ENCODE data around the gene MRPL58. TPM values are rescaled to one million over a fixed set of nuclear protein-coding genes. Genes with fewer than 3 reads are reported as not detected.
"Not testable (repeated sequence)": the region's sequence is repeated elsewhere in the genome, so short reads cannot be mapped to it uniquely, and the experiment has no call there.

Gene MRPL58
- total and polyA plus RNA-seq, 3 donors from 2014 or later = 20.9 to 38.1 (median 24.3) TPM

GRCh38 chr17:75034236-75034908, 21.9 kb downstream of the MRPL58 start:
- WGBS, 2 donors = 1% methylated on average over 25 to 41 of the region's 43 CpGs
- peak; percentile 93 for DNase-seq
- no peak for TF ChIP-seq POLR2A (IDR thresholded peaks at IDR 0.05)
- TF ChIP-seq, protein P1, sequence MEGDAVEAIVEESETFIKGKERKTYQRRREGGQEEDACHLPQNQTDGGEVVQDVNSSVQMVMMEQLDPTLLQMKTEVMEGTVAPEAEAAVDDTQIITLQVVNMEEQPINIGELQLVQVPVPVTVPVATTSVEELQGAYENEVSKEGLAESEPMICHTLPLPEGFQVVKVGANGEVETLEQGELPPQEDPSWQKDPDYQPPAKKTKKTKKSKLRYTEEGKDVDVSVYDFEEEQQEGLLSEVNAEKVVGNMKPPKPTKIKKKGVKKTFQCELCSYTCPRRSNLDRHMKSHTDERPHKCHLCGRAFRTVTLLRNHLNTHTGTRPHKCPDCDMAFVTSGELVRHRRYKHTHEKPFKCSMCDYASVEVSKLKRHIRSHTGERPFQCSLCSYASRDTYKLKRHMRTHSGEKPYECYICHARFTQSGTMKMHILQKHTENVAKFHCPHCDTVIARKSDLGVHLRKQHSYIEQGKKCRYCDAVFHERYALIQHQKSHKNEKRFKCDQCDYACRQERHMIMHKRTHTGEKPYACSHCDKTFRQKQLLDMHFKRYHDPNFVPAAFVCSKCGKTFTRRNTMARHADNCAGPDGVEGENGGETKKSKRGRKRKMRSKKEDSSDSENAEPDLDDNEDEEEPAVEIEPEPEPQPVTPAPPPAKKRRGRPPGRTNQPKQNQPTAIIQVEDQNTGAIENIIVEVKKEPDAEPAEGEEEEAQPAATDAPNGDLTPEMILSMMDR (IDR thresholded peaks at IDR 0.05) = no peak
- Histone ChIP-seq H3K9me3 (no peaks in the 10 kb centered on the region), H3K4me3 (peak overlapping the region; percentile 71 to 72), H3K36me3 (ENCODE audit: low read depth, missing control alignments) (no peaks in the 10 kb centered on the region), H3K4me1 (peaks cover 20% of the 10 kb centered on the region), H3K27ac (peak overlapping the region; percentile 75 to 95), H3K27me3 (no peaks in the 10 kb centered on the region)
- intact Hi-C loops (cut with DNase I; ENCODE audit: low total_unique reads) = no loop called here

DNA sequence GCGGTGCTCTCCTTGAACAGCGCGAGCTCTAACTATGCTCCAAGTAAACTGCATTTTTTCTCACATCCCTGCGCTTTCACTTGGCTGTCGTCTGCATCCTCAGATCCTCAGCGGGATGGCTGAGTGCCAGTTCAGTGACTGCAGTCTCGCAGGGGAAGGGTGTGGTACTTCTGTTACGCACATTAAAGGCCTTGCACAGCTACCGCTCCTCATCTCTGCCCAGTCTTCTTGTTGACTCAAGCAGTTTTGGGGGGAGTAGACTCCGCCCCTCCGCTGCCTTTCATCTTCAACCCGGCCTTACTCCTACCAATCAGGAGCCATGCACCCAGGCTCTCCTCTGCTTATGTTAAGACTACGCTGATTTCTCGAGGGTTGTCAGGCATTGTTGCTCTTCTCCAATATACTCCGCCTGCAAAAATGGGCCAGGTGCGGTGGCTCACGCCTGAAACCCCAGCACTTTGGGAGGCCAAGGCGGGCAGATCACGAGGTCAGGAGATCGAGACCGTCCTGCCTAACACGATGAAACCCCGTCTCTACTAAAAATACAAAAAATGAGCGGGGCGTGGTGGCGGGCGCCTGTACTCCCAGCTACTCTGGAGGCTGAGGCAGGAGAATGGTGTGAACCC, 24.3 kb downstream of the MRPL58 start:
- Histone ChIP-seq H3K27me3 (no peaks in the 10 kb centered on the region), H3K4me1 (peaks cover 20% of the 10 kb centered on the region), H3K4me3 (peak overlapping the region in 1 of 2 donors; percentile 71), H3K36me3 (ENCODE audit: low read depth, missing control alignments) (no peaks in the 10 kb centered on the region), H3K27ac (peak overlapping the region; percentile 4 to 95), H3K9me3 (no peaks in the 10 kb centered on the region)
- TF ChIP-seq, protein P1 (IDR thresholded peaks at IDR 0.05) = no peak
- TF ChIP-seq POLR2A (IDR thresholded peaks at IDR 0.05) = no peak
- intact Hi-C loops (cut with DNase I; ENCODE audit: low total_unique reads) = no loop called here
- 40 to 56% methylated on average over 23 to 27 of the region's 27 CpGs for WGBS, 2 donors
- DNase-seq = peak; percentile 84

DNA sequence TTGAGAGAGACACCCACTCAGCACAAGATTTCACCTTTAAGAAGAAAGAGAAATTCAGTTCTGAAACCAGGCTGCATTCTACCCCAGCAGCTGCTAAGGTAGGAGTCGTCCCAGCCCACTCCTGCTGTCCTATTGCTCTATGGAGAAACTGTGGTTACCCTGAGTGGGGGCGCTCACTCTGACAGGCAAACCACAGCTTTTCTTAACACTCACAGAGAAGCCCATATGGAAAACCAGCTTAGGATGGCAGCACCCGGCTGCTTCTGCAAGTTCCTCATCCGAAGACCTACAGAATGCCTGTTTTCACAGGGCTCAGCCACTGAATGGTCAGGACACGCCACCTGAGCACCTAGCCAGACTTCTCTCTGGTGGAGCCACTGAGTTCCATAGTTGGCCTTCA, 26.8 kb downstream of the MRPL58 start:
- Histone ChIP-seq H3K27ac (no peak overlapping the region), H3K9me3 (no peaks in the 10 kb centered on the region), H3K36me3 (ENCODE audit: low read depth, missing control alignments) (no peaks in the 10 kb centered on the region), H3K27me3 (no peaks in the 10 kb centered on the region), H3K4me1 (peaks cover 5% of the 10 kb centered on the region), H3K4me3 (no peak overlapping the region)
- 85 to 90% methylated on average over 5 of the region's 5 CpGs for WGBS, 2 donors
- TF ChIP-seq, protein P1 (IDR thresholded peaks at IDR 0.05) = no peak
- TF ChIP-seq POLR2A (IDR thresholded peaks at IDR 0.05) = no peak
- intact Hi-C loops (cut with DNase I; ENCODE audit: low total_unique reads) = no loop called here
- no peak for DNase-seq

DNA sequence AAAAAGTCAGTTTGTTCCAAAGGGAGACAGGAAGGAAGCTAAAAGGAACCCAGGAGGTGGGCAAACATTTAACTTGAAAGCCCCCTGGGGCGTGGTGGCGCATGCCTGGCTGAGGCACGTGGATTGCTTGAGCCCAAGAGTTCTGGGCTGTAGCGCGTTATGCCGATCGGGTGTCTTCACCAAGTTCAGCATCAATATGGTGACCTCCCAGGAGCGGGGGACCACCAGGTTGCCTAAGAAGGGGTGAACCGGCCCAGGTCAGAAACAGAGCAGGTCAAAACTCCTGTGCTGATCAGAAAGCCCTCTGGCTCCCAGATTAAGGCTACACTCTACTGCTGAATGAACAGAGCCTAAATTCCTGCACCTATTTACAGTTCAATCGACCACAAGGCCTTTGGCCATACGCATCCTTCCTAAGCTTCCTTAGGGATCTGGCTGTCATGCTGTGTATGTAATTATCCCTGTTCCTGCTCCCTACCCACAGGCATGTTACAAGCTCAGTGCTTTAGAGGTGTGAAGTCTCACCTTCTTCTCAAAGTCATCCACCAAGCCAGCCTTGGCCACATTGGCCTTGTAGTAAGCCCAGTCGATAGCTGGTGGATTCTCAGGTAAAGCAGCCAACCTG, 29.3 kb downstream of the MRPL58 start:
- intact Hi-C loops (cut with DNase I; ENCODE audit: low total_unique reads) = no loop called here

DNA sequence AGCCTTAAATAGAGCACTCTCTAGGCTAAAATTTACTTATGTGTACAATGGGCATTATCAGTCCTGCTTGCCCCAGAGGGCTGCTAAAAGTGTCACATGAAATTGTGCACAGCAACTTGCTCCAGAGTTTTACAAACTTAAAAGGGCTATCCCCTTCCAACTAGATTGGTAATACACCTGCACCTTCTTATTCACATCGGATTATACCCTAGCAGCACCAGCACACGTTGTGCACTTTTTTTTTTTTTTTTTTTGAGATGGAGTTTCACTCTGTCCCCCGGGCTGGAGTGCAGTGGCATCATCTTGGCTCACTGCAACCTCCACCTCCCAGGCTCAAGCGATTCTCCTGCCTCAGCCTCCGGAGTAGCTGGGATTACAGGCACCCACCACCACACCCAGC, 31.3 kb downstream of the MRPL58 start:
- DNase-seq; H3K27ac ChIP-seq; intact Hi-C loops (cut with DNase I; ENCODE audit: low total_unique reads); H3K27me3 ChIP-seq; H3K36me3 ChIP-seq (ENCODE audit: low read depth, missing control alignments); H3K4me3 ChIP-seq; H3K9me3 ChIP-seq: not testable (repeated sequence)
- peaks cover 12% of the 10 kb centered on the region for H3K4me1 ChIP-seq
- WGBS, 2 donors = 72 to 74% methylated on average over 5 of the region's 5 CpGs

More for the DNA sequence above, 29.3 kb downstream of the MRPL58 start:
- no peaks in the 10 kb centered on the region for H3K9me3 ChIP-seq
- no peaks in the 10 kb centered on the region for H3K27me3 ChIP-seq
- no peak overlapping the region for H3K27ac ChIP-seq
- H3K4me3 ChIP-seq = no peak overlapping the region
- TF ChIP-seq, protein P1 (IDR thresholded peaks at IDR 0.05) = no peak
- TF ChIP-seq POLR2A (IDR thresholded peaks at IDR 0.05) = no peak
- WGBS, 2 donors = 76 to 88% methylated on average over 5 to 12 of the region's 12 CpGs
- H3K4me1 ChIP-seq = peaks cover 8% of the 10 kb centered on the region
- no peak for DNase-seq
- H3K36me3 ChIP-seq (ENCODE audit: low read depth, missing control alignments) = no peaks in the 10 kb centered on the region

Measured in testis (tissue), 3 donors.